Activated naive CD4-positive, alpha-beta T cell treated with anti-CD3 and anti-CD28 coated beads, Interleukin-2, amount 10 ng/mL, durations not matched to agents 7 days and 5 days (primary cell): Measurements from ENCODE around the gene CPEB1.

Experiments
- CTCF ChIA-PET: fragments of 350-600 bp; sonication (Branson Sonifier 250); formaldehyde crosslinking; loops from one replicate; lab custom pipeline; 2021; ENCODE audit warnings: antibody characterized with exemption; lab: Charles Lee
- DNase-seq: peaks from one replicate; pipeline ENCODE4 v3.0.0-alpha.2; 2020
- H3K27ac Mint-ChIP-seq: one replicate; pipeline ENCODE4 v1.8.0; 2021; ENCODE audit warnings: mild to moderate bottlenecking, moderate library complexity, mixed read lengths
- H3K27me3 Mint-ChIP-seq: one replicate; pipeline ENCODE4 v1.8.0; 2021; ENCODE audit warnings: mild to moderate bottlenecking, mixed read lengths
- H3K36me3 Mint-ChIP-seq: one replicate; pipeline ENCODE4 v1.8.0; 2021; ENCODE audit warnings: mixed read lengths
- H3K4me1 Mint-ChIP-seq: one replicate; pipeline ENCODE4 v1.8.0; 2021; ENCODE audit warnings: mixed read lengths
- H3K4me3 Mint-ChIP-seq: one replicate; pipeline ENCODE4 v1.8.0; 2021; ENCODE audit warnings: mild to moderate bottlenecking, moderate library complexity, mixed read lengths
- H3K9me3 Mint-ChIP-seq: one replicate; pipeline ENCODE4 v1.8.0; 2021; ENCODE audit warnings: mixed read lengths

CPEB1 gene

GRCh38 chr15:82642656-82643055, 4.5 kb downstream of the CPEB1 start:
- peaks cover 58% of the 10 kb centered on the region for H3K27me3 Mint-ChIP-seq
- CTCF ChIA-PET, result no interaction called here

GRCh38 chr15:82641129-82641798, 5.9 kb downstream of the CPEB1 start:
- CTCF ChIA-PET, result no interaction called here
- no peak for DNase-seq
- no peaks in the 10 kb centered on the region for H3K36me3 Mint-ChIP-seq
- peaks cover 4% of the 10 kb centered on the region for H3K4me1 Mint-ChIP-seq
- no peak overlapping the region for H3K27ac Mint-ChIP-seq
- H3K9me3 Mint-ChIP-seq, result no peaks in the 10 kb centered on the region
- H3K27me3 Mint-ChIP-seq, result peaks cover 52% of the 10 kb centered on the region
- no peak overlapping the region for H3K4me3 Mint-ChIP-seq

More at GRCh38 chr15:82642656-82643055, 4.5 kb downstream of the CPEB1 start:
- Mint-ChIP-seq H3K27ac (no peak overlapping the region), H3K4me3 (no peak overlapping the region), H3K4me1 (peaks cover 4% of the 10 kb centered on the region), H3K36me3 (no peaks in the 10 kb centered on the region), H3K9me3 (no peaks in the 10 kb centered on the region)
- DNase-seq, result no peak

GRCh38 chr15:82640672-82641071, 6.5 kb downstream of the CPEB1 start:
- H3K36me3 Mint-ChIP-seq, result no peaks in the 10 kb centered on the region
- H3K27me3 Mint-ChIP-seq, result peaks cover 52% of the 10 kb centered on the region
- CTCF ChIA-PET, result no interaction called here
- H3K27ac Mint-ChIP-seq, result no peak overlapping the region
- no peak for DNase-seq
- H3K4me3 Mint-ChIP-seq, result no peak overlapping the region
- no peaks in the 10 kb centered on the region for H3K9me3 Mint-ChIP-seq
- H3K4me1 Mint-ChIP-seq, result peaks cover 2% of the 10 kb centered on the region

- H3K4me1 Mint-ChIP-seq, result no peaks in the 10 kb centered on the region
- CTCF ChIA-PET, result interaction anchor here (1.2 kb wide), 1 partner anchor 9 kb away, joined by 3 read pairs; no protein-coding TSS in a partner anchor
- no peak overlapping the region for H3K4me3 Mint-ChIP-seq
- no peak for DNase-seq
- no peak overlapping the region for H3K27ac Mint-ChIP-seq
- no peaks in the 10 kb centered on the region for H3K36me3 Mint-ChIP-seq
- H3K9me3 Mint-ChIP-seq, result no peaks in the 10 kb centered on the region
- H3K27me3 Mint-ChIP-seq, result peaks cover 15% of the 10 kb centered on the region
Measured at GRCh38 chr15:82635798-82636197, 11.4 kb downstream of the CPEB1 start.

- Mint-ChIP-seq H3K4me1 (no peaks in the 10 kb centered on the region), H3K9me3 (no peaks in the 10 kb centered on the region), H3K4me3 (no peak overlapping the region), H3K36me3 (no peaks in the 10 kb centered on the region), H3K27ac (no peak overlapping the region), H3K27me3 (no peaks in the 10 kb centered on the region)
- DNase-seq, result no peak
- CTCF ChIA-PET, result no interaction called here
Measured at GRCh38 chr15:82630033-82630432, 17.1 kb downstream of the CPEB1 start.

GRCh38 chr15:82625136-82625535, 22.0 kb downstream of the CPEB1 start:
- Mint-ChIP-seq H3K27me3 (no peaks in the 10 kb centered on the region), H3K4me3 (no peak overlapping the region), H3K36me3 (no peaks in the 10 kb centered on the region), H3K27ac (no peak overlapping the region), H3K4me1 (no peaks in the 10 kb centered on the region), H3K9me3 (no peaks in the 10 kb centered on the region)
- DNase-seq, result no peak
- CTCF ChIA-PET, result no interaction called here

- Mint-ChIP-seq H3K4me1 (no peaks in the 10 kb centered on the region), H3K36me3 (no peaks in the 10 kb centered on the region), H3K9me3 (no peaks in the 10 kb centered on the region), H3K4me3 (no peak overlapping the region), H3K27me3 (no peaks in the 10 kb centered on the region), H3K27ac (no peak overlapping the region)
- no peak for DNase-seq
- CTCF ChIA-PET, result no interaction called here
Measured at GRCh38 chr15:82624438-82624837, 22.7 kb downstream of the CPEB1 start.

GRCh38 chr15:82624008-82624407, 23.2 kb downstream of the CPEB1 start:
- CTCF ChIA-PET, result no interaction called here

GRCh38 chr15:82621970-82622369, 25.2 kb downstream of the CPEB1 start:
- no peak for DNase-seq
- CTCF ChIA-PET, result no interaction called here
- H3K9me3 Mint-ChIP-seq, result no peaks in the 10 kb centered on the region
- no peak overlapping the region for H3K27ac Mint-ChIP-seq
- H3K36me3 Mint-ChIP-seq, result no peaks in the 10 kb centered on the region
- H3K27me3 Mint-ChIP-seq, result no peaks in the 10 kb centered on the region
- H3K4me1 Mint-ChIP-seq, result no peaks in the 10 kb centered on the region
- no peak overlapping the region for H3K4me3 Mint-ChIP-seq

More at GRCh38 chr15:82624008-82624407, 23.2 kb downstream of the CPEB1 start:
- H3K9me3 Mint-ChIP-seq, result no peaks in the 10 kb centered on the region
- no peaks in the 10 kb centered on the region for H3K27me3 Mint-ChIP-seq
- H3K4me3 Mint-ChIP-seq, result no peak overlapping the region
- DNase-seq, result no peak
- no peaks in the 10 kb centered on the region for H3K36me3 Mint-ChIP-seq
- H3K4me1 Mint-ChIP-seq, result no peaks in the 10 kb centered on the region
- H3K27ac Mint-ChIP-seq, result no peak overlapping the region

GRCh38 chr15:82613747-82614146, 33.4 kb downstream of the CPEB1 start:
- Mint-ChIP-seq H3K27ac (no peak overlapping the region), H3K4me3 (no peak overlapping the region), H3K4me1 (no peaks in the 10 kb centered on the region), H3K9me3 (no peaks in the 10 kb centered on the region), H3K36me3 (no peaks in the 10 kb centered on the region), H3K27me3 (peaks cover 3% of the 10 kb centered on the region)
- CTCF ChIA-PET, result no interaction called here
- no peak for DNase-seq

- Mint-ChIP-seq H3K27ac (no peak overlapping the region), H3K4me3 (no peak overlapping the region), H3K4me1 (no peaks in the 10 kb centered on the region), H3K36me3 (no peaks in the 10 kb centered on the region), H3K9me3 (no peaks in the 10 kb centered on the region), H3K27me3 (peaks cover 7% of the 10 kb centered on the region)
- DNase-seq, result no peak
- CTCF ChIA-PET, result no interaction called here
Measured at GRCh38 chr15:82611348-82611747, 35.8 kb downstream of the CPEB1 start.

- CTCF ChIA-PET, result no interaction called here
- Mint-ChIP-seq H3K36me3 (no peaks in the 10 kb centered on the region), H3K27me3 (peaks cover 8% of the 10 kb centered on the region), H3K27ac (no peak overlapping the region), H3K9me3 (no peaks in the 10 kb centered on the region), H3K4me3 (no peak overlapping the region), H3K4me1 (no peaks in the 10 kb centered on the region)
- DNase-seq, result no peak
Measured at GRCh38 chr15:82602195-82602594, 45.0 kb downstream of the CPEB1 start.

GRCh38 chr15:82599862-82600261, 47.3 kb downstream of the CPEB1 start:
- no peaks in the 10 kb centered on the region for H3K36me3 Mint-ChIP-seq
- peaks cover 8% of the 10 kb centered on the region for H3K27me3 Mint-ChIP-seq
- CTCF ChIA-PET, result no interaction called here
- no peak for DNase-seq
- no peaks in the 10 kb centered on the region for H3K4me1 Mint-ChIP-seq
- no peaks in the 10 kb centered on the region for H3K9me3 Mint-ChIP-seq
- H3K4me3 Mint-ChIP-seq, result no peak overlapping the region
- H3K27ac Mint-ChIP-seq, result no peak overlapping the region

- no peaks in the 10 kb centered on the region for H3K36me3 Mint-ChIP-seq
- no peak overlapping the region for H3K4me3 Mint-ChIP-seq
- H3K27me3 Mint-ChIP-seq, result peaks cover 13% of the 10 kb centered on the region
- DNase-seq, result no peak
- H3K9me3 Mint-ChIP-seq, result no peaks in the 10 kb centered on the region
- H3K4me1 Mint-ChIP-seq, result no peaks in the 10 kb centered on the region
- CTCF ChIA-PET, result no interaction called here
- H3K27ac Mint-ChIP-seq, result no peak overlapping the region
Measured at GRCh38 chr15:82597815-82598214, 49.3 kb downstream of the CPEB1 start.

- no peak overlapping the region for H3K27ac Mint-ChIP-seq
- H3K36me3 Mint-ChIP-seq, result no peaks in the 10 kb centered on the region
- H3K9me3 Mint-ChIP-seq, result no peaks in the 10 kb centered on the region
- peaks cover 13% of the 10 kb centered on the region for H3K27me3 Mint-ChIP-seq
- no peak overlapping the region for H3K4me3 Mint-ChIP-seq
- CTCF ChIA-PET, result no interaction called here
- no peaks in the 10 kb centered on the region for H3K4me1 Mint-ChIP-seq
- no peak for DNase-seq
Measured at GRCh38 chr15:82595766-82596165, 51.4 kb downstream of the CPEB1 start.
